Measurements from ENCODE around the gene AP2S1.
A peak's percentile ranks its signal among the peaks of the same experiment; 100 is the strongest.
"Not testable (repeated sequence)": the region's sequence is repeated elsewhere in the genome, so short reads cannot be mapped to it uniquely, and the experiment has no call there.

The AP2S1 gene

DNA sequence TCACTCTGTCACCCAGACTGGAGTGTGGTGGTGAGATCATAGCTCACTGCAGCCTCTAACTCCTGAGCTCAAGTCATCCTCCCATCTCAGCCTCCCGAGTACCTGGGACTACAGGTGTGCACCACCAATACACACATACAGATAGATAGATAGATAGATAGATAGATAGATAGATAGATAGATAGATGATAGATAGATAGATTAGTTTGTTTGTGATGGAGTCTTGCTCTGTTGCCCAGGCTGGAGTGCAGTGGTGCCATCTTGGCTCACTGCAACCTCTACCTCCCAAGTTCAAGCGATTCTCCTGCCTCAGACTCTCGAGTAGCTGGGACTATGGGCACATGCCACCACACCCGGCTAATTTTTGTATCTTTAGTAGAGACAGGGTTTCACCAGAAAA, 46.2 kb downstream of the AP2S1 start:
- DNase-seq (ENCODE audit: low read depth in 2 of 2), result not testable (repeated sequence)

- no peak for DNase-seq (ENCODE audit: low read depth in 2 of 2)
These were observed 47.1 kb downstream of the AP2S1 start for GRCh38 chr19:46803555-46803954.

GRCh38 chr19:46802152-46802551, 48.5 kb downstream of the AP2S1 start:
- DNase-seq (ENCODE audit: low read depth in 2 of 2), result no peak

DNA sequence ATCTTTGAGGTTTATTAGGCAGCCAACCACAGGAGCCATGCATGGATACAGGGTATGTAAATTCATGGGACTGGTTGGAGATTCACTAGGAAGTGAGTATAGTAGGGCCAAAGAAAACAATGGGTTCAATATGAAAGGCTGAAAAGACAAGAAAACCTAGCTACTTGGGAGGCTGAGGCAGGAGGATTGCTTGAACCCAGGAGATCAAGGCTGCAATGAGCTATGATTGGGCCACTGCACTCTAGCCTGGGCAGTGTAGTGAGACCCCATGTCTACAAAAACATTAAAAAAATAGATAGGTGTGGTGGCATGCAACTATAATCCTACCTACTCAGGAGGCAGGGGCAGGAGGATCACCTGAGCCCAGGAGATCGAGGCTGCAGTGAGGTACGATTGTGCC, 51.9 kb downstream of the AP2S1 start:
- no peak for DNase-seq (ENCODE audit: low read depth in 2 of 2)

- DNase-seq (ENCODE audit: low read depth in 2 of 2), result no peak
These were observed 52.8 kb downstream of the AP2S1 start for GRCh38 chr19:46797881-46798280.

DNA sequence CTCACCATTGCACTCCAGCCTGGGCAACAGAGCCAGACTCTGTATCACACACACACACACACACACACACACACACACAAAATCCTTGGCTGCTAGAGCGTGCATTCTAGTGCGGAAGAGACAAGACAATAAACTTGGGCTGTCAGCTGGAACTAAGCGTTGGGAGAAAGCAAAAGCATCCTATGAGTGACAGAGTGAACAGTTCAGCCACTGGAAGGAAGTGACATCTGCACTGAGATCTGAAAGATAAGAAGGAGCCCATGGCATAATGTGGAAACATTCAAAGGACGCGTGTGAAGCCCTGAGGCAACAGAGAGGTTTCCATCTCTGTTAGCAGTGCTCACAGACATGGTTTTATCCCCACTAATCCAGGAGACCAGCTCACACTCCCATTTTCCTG, 58.7 kb downstream of the AP2S1 start:
- no peak for DNase-seq (ENCODE audit: low read depth in 2 of 2)

GRCh38 chr19:46789371-46789770, 61.3 kb downstream of the AP2S1 start:
- DNase-seq (ENCODE audit: low read depth in 2 of 2), result no peak

- DNase-seq (ENCODE audit: low read depth in 2 of 2), result no peak
These were observed 61.7 kb downstream of the AP2S1 start for GRCh38 chr19:46788968-46789338.

DNA sequence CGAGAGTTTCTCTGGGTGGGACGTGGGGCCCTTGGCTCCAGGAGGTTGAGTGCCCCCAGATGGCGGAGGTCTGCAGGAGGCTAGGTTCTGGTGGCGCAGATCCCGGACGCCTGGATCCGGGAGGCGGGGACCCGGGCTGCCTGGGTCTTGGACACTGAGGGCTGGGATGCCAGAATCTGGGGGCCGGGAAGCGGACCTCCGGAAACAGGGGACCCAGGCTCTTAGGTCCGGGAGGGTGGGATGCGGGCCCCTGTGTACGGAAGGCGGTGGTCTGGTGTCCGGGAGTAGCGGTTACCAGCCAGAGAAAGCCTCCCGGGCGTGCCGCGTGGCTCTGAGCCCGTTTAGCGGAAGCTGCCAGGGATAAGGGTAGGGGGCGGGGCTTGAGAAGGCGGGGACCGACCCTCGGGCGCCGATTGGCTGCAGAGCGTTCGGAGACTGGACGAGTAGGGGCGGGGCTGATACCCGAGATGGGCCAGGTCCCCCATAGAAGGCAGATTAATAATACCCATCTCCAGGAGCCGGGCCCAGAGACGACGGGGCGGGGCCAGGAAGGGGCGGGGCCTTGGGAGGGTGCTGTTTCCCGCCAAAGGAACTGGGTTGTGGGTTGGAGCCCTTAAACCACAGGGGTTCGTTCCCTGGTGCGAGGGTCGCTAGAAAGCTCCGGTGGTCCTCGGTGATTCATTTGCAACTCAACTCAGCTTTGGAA, 62.2 kb downstream of the AP2S1 start, which contains the start of gene SLC1A5:
TSS of gene SLC1A5 (minus strand) at position 333 of the 706 bp plus-strand sequence. CDS start 629 bp downstream, outside the sequence.
- DNase-seq (ENCODE audit: low read depth in 2 of 2), result peak; percentile 87 to 96

Measured in stimulated activated CD8-positive, alpha-beta memory T cell treated with anti-CD3 and anti-CD28 coated beads, Interleukin-7, amount 100 ng/mL, for 1 hour (primary cell).